GM18870 (cell line): ENCODE results near the gene PIGT.
"Not testable (repeated sequence)": the region's sequence is repeated elsewhere in the genome, so short reads cannot be mapped to it uniquely, and the experiment has no call there.

Experiments
- ATAC-seq: cut with Tn5 transposase; IDR thresholded peaks from one replicate; pipeline ENCODE4 v1.9.1; 2021; ENCODE audit warnings: moderate library complexity; ENCODE audit not compliant: unreplicated experiment

Gene PIGT

GRCh38 chr20:45462711-45463509 is 47.0 kb downstream of the PIGT start:
- ATAC-seq: no peak

DNA sequence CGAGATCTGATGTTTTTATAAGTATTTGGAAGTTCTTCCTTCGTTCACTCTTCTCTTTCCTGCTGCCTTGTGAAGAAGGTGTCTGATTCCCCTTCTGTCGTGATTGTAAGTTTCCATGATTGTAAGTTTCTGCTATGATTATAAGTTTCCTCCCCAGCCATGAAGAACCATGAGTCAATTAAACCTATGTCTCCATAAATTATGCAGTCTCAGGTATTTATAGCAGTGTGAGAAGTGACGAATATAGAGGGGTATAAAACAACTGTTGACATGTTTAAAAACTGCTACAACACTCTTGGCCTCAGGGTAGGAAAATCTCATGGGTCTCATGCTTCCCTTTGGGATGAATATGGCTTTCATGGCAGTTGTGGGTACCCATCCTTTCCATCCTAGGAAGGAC is 47.8 kb downstream of the PIGT start:
- ATAC-seq: no peak

GRCh38 chr20:45465491-45466266 is 49.7 kb downstream of the PIGT start:
- no peak for ATAC-seq

- no peak for ATAC-seq
These were observed 51.2 kb downstream of the PIGT start for GRCh38 chr20:45467172-45467571.

GRCh38 chr20:45467861-45468260 is 51.9 kb downstream of the PIGT start:
- ATAC-seq: no peak

DNA sequence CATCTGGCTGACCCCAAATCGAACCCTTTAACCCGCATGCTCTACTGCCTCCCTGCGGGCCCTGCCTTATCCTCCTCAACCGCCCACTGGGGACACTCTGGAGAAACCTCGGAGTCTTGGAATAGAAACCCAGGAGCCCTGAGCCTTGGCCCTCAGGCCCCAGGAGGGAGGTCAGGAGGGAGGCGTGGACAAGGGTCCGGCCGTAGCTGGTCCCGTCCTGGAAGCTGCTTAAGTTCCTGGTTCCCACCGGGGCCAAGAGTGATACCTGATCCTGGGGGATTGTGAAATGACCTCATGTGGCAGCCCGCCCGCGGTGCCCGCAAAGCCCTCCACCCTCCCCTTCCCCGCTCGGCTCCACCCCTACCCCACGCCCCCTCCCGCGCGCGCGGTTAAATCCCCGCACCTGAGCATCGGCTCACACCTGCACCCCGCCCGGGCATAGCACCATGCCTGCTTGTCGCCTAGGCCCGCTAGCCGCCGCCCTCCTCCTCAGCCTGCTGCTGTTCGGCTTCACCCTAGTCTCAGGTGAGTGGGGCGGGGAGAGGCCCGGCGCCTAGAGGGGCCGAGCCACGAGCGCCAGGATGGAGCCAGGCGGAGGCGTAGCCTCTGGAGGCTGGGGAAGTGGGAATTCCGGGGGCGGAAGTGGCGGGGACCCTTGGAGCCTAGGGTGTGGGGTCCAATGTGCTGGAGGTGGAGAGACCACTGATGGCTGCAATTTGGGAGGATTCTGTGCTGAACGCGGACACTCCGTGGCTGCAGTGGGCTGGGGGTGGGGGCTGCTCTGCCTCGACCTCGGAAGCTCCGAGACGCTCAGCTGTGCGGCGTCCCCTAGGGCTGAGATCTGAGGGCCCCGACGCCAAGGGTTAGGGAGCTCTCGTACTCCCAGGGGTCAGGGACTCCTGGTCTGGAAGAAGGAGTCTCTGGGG is 53.7 kb downstream of the PIGT start, which contains the start of gene WFDC2:
WFDC2 (plus strand) TSS at position 418 of the 926 bp plus-strand sequence; CDS start at position 447, 29 bp downstream.
- no peak for ATAC-seq

DNA sequence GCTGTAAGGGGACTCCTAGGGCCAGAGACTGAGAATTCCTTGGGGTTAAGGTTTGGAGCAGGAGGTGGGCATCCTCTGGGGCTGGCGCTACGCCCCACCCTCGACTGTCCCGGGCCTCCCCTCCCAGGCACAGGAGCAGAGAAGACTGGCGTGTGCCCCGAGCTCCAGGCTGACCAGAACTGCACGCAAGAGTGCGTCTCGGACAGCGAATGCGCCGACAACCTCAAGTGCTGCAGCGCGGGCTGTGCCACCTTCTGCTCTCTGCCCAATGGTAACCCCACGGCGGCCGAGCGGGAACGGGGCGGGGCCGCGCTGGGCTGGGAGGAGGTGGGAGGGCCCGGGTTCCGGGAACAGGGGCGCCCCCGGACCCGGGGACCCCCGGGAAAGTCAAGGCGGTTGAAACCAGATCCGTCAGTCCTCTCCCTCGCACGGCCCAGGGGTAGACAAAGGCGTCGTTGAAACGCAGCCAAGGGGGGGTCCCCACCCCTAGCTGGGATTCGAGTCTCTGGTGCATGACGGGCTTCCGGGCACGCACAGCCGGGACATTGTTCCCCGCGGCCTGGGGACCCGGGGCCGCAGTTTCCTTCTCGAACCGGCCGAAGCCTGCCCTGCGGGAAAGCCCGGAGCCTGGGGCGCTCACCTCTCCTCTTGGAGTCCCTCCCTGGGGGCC is 54.5 kb downstream of the PIGT start:
- ATAC-seq: no peak

GRCh38 chr20:45470937-45471336 is 55.0 kb downstream of the PIGT start:
- no peak for ATAC-seq

GRCh38 chr20:45472286-45472685 is 56.3 kb downstream of the PIGT start:
- ATAC-seq: not testable (repeated sequence)
